ENCODE measurements around the gene ARFGAP1.

Gene ARFGAP1

DNA sequence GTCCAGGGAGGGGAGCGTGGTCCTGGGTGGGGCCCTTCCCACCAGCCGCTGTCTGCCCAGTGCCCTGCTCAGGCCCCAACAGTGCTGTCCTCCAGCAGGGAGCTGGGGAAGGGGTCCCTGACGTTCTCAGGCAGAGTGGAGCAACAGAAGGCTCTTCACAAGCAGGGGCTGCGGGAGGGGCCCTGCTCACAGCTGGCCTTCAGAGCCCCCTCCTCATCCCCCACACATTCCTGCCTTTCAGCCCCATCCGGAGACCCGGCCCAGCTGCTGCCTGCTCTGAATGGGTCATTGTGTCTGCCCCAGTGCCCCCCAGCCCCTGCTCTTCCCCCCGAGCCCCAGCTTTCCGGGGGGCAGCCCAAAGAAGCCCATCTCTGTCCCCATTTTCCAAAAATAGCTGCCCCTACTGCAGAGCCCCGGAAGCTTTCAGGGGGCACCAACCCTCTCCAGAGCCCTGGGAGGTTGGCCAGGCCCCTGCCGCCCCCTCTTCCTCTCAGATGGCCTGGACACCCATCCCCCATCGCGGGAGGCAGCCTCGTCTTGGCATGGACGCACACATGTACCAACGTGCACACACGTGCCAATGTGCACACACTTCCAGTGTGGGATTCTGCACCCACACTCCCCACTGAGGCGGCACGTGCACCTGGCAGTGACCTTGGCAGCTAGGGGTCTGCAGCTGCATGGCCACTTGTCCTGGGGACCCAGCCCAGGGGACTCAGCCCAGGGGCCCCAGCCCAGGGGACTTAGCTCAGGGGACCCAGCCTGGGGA is 24.1 kb downstream of the ARFGAP1 start:
- no peaks in the 10 kb centered on the region for H3K36me3 Mint-ChIP-seq (ENCODE audit: low read depth)
- no peak for DNase-seq
- no peak overlapping the region for H3K27ac Mint-ChIP-seq
- TF ChIP-seq, protein P1, sequence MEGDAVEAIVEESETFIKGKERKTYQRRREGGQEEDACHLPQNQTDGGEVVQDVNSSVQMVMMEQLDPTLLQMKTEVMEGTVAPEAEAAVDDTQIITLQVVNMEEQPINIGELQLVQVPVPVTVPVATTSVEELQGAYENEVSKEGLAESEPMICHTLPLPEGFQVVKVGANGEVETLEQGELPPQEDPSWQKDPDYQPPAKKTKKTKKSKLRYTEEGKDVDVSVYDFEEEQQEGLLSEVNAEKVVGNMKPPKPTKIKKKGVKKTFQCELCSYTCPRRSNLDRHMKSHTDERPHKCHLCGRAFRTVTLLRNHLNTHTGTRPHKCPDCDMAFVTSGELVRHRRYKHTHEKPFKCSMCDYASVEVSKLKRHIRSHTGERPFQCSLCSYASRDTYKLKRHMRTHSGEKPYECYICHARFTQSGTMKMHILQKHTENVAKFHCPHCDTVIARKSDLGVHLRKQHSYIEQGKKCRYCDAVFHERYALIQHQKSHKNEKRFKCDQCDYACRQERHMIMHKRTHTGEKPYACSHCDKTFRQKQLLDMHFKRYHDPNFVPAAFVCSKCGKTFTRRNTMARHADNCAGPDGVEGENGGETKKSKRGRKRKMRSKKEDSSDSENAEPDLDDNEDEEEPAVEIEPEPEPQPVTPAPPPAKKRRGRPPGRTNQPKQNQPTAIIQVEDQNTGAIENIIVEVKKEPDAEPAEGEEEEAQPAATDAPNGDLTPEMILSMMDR (IDR thresholded peaks at IDR 0.05) = no peak
- H3K27me3 Mint-ChIP-seq (ENCODE audit: low read depth, poor library complexity) = peaks cover 64% of the 10 kb centered on the region
- H3K9me3 Mint-ChIP-seq = peaks cover 4% of the 10 kb centered on the region
- no peak overlapping the region for H3K4me3 Mint-ChIP-seq
- H3K4me1 Mint-ChIP-seq = peaks cover 5% of the 10 kb centered on the region

DNA sequence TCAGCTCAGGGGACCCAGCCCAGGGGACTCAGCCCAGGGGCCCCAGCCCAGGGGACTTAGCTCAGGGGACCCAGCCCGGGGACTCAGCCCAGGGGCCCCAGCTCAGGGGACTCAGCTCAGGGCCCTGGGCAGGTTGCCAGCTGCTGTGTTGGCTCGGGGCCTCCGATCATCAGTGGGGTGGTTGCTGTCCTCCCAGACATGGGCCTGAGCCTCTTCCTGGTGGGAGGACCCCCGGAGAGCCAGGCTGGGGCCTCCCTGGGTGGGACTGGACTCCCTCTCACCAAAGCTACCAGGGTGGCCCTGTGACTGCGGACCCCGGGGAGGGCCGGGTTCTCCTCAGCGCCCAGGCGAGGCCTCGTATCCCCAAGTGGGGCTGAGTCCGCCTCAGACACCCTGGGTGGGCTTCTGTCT is 24.8 kb downstream of the ARFGAP1 start:
- Mint-ChIP-seq H3K4me1 (peaks cover 5% of the 10 kb centered on the region), H3K9me3 (peaks cover 8% of the 10 kb centered on the region), H3K27ac (no peak overlapping the region), H3K27me3 (ENCODE audit: low read depth, poor library complexity) (peaks cover 71% of the 10 kb centered on the region), H3K4me3 (no peak overlapping the region), H3K36me3 (ENCODE audit: low read depth) (no peaks in the 10 kb centered on the region)
- no peak for DNase-seq
- TF ChIP-seq, protein P1 (IDR thresholded peaks at IDR 0.05) = no peak

DNA sequence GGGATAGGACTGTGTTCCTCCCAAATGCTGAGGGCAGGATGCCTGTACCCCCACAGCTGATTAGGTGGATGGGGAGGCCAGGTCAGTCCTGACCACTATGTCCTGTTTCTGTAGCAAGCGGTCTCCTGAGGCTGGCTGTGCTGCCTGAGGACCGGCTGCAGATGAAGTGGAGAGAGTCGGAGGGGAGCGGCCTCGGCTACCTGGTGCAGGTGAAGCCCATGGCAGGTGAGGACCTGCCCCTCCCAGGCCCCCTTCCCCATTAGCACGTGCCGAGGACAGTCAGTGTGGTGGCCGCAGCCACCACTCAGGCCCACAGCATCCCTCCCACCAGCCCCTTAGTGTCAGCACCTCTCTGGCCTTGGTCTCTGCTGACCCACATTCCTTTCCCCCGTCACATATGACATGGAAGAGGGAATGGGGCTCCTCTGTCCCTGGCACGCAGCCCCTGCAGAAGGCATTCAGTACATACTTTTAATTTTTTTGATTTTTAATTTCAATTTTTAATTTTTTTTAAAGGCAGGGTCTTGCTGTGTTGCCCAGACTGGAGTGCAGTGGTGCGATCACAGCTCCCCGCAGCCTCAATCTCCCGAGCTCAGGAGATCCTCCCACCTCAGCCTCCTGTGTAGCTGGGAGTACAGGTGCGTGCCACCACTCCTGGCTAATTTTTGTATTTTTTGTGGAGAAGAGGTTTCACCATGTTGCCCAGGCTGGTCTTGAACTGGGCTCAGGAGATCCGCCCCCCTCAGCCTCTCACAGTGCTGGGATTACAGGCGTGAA is 25.4 kb downstream of the ARFGAP1 start:
- Mint-ChIP-seq H3K4me1 (peaks cover 5% of the 10 kb centered on the region), H3K27ac (no peak overlapping the region), H3K9me3 (peaks cover 12% of the 10 kb centered on the region), H3K4me3 (no peak overlapping the region), H3K36me3 (ENCODE audit: low read depth) (no peaks in the 10 kb centered on the region), H3K27me3 (ENCODE audit: low read depth, poor library complexity) (peaks cover 77% of the 10 kb centered on the region)
- no peak for DNase-seq
- TF ChIP-seq, protein P1 (IDR thresholded peaks at IDR 0.05) = no peak

DNA sequence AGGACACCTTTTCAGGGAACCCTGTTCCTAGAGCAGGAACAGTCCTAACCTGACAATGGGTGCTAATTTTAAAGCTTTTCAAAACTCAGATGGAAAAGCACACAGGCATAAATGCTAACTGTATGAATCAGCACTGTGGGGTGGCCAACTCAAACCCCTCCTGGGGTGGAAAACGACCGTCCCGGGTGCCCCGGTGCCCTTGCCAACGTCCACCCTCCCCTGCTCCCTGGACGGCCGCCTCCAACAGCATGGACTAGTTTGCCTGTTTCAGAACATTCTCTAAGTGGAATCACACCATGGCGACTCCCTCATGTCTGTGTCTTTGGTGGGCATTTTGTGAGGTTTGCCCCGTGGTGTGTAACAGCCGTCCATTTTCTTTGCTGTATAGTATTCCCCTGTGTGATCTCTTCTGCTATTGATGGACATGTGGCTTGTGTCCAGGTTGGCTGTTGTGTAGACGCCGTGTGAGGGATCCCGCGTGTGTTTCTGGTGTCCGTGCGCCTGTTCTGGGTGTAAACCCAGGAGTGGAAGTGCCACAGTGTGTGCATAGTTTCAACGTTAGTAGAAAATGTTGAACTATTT is 26.2 kb downstream of the ARFGAP1 start:
- Mint-ChIP-seq H3K27me3 (ENCODE audit: low read depth, poor library complexity) (peaks cover 78% of the 10 kb centered on the region), H3K27ac (no peak overlapping the region), H3K36me3 (ENCODE audit: low read depth) (no peaks in the 10 kb centered on the region), H3K9me3 (peaks cover 12% of the 10 kb centered on the region), H3K4me1 (peaks cover 5% of the 10 kb centered on the region), H3K4me3 (no peak overlapping the region)
- TF ChIP-seq, protein P1 (IDR thresholded peaks at IDR 0.05) = no peak
- no peak for DNase-seq

DNA sequence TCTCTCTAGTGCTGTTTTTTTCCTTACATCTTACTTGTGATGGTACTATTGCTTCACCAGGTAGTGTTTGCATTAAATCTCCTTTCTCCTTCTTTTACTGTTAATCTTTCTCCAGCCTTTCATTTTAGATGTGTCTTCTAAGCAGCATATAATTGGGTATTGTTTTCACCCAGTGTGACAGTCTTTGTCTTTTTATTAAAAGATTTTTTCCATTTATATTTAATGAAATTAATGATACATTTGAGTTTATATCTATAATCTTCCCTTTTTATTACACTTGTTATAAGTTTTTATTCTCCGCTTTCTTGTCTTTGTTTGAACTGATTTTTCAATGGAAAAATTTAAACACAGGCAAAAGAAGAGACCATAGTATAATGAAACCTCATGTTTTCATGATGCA is 29.1 kb downstream of the ARFGAP1 start:
- Mint-ChIP-seq H3K4me3 (no peak overlapping the region), H3K27ac (no peak overlapping the region), H3K27me3 (ENCODE audit: low read depth, poor library complexity) (peaks cover 57% of the 10 kb centered on the region), H3K36me3 (ENCODE audit: low read depth) (no peaks in the 10 kb centered on the region), H3K9me3 (peaks cover 12% of the 10 kb centered on the region), H3K4me1 (no peaks in the 10 kb centered on the region)
- DNase-seq = no peak
- TF ChIP-seq, protein P1 (IDR thresholded peaks at IDR 0.05) = no peak
